Measurements from ENCODE around the gene GLUL. TPM values are rescaled to one million over a fixed set of nuclear protein-coding genes. Genes with fewer than 3 reads are reported as not detected.

GLUL gene
- total RNA-seq (10 to 100 TPM; 78.5 to 96.0 TPM), polyA plus RNA-seq (10 to 100 TPM; 84.0 to 95.0 TPM)

DNA sequence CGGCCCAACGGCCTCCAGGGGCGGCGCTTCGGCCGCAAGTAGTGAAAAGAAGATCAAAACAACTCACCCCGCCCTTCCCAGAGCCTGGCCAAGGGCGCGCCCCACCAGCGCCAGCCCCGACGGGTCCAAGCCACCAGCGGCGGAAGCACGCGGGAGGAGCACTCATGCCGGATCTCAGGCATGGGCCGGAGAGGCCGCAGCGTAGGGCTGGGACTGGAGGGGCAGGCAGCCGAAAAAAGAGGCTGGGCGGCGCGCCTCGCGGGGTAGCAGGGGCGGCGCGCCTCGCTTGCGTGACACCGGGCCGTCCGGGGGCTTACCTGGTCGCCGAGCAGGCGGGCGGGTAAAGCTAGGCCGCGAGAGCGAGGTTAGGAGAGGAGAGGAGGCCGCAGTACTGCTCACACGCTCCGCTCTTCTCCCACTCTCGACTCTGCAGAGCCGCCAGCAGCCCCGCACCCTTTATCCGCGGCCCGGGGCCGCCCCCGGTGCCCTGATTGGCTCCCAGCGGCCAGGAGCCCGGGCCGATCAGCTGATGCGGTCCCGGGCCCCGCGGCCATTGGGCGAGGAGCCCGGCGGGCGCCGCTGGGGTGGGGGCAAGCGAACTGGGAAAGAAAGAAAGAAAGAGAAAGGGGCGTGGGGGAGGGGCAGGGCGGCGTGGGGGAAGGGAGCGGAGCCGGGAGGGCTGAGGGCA lies at the start of gene GLUL:
GLUL (minus strand) TSS at position 429 of the 688 bp plus-strand sequence. CDS start 3,053 bp downstream, outside the sequence.
- H3K27ac ChIP-seq (ENCODE audit: low read depth, low read length): peak within 1 kb of the TSS; percentile 48
- H3K27ac Mint-ChIP-seq: peak within 1 kb of the TSS; percentile 74 to 93 (median 89)
- peaks cover 30% of the 10 kb centered on the region for H3K4me1 ChIP-seq (ENCODE audit: insufficient read depth, low read length)
- peak within 1 kb of the TSS; percentile 60 to 83 for H3K4me3 ChIP-seq (ENCODE audit: low read length in 2 of 2)
- H3K9me3 Mint-ChIP-seq: no peaks in the 10 kb centered on the region
- H3K36me3 ChIP-seq (ENCODE audit: insufficient read depth, low read length): peaks cover 18% of the 10 kb centered on the region
- H3K27me3 Mint-ChIP-seq: peaks cover 1 to 2% of the 10 kb centered on the region in 2 donors
- no peaks in the 10 kb centered on the region for H3K9me3 ChIP-seq (ENCODE audit: control insufficient read depth in 1 of 2, low read length in 2 of 2)
- H3K4me1 Mint-ChIP-seq: peaks cover 20 to 42% (median 30%) of the 10 kb centered on the region in 4 donors
- POLR2A ChIA-PET (ENCODE audit: partially characterized antibody): interaction anchor here (0.9 to 4.8 kb wide), 6 partner anchors 10 to 362 kb away, joined by 3 to 37 read pairs (median 4); no protein-coding TSS in a partner anchor
- no peaks in the 10 kb centered on the region for H3K27me3 ChIP-seq (ENCODE audit: insufficient read depth, low read length)
- H3K4me3 Mint-ChIP-seq: peak within 1 kb of the TSS; percentile 91 to 98 (median 94)
- DNase-seq: peak; percentile 59 to 71 (median 61)
- CTCF ChIA-PET (ENCODE audit: partially characterized antibody): interaction anchor here (1.1 to 11.2 kb wide), 3 partner anchors 250 to 309 kb away, joined by 3 to 357 read pairs (median 189); no protein-coding TSS in a partner anchor
- peaks cover 8 to 36% of the 10 kb centered on the region in 2 donors for H3K36me3 Mint-ChIP-seq
- intact Hi-C loops (cut with micrococcal nuclease): loop anchor here (1.0 to 10.0 kb wide), 6 partner anchors 133 to 1246 kb away; partner anchors contain the start of genes ARPC5, NPL and RGS16

DNA sequence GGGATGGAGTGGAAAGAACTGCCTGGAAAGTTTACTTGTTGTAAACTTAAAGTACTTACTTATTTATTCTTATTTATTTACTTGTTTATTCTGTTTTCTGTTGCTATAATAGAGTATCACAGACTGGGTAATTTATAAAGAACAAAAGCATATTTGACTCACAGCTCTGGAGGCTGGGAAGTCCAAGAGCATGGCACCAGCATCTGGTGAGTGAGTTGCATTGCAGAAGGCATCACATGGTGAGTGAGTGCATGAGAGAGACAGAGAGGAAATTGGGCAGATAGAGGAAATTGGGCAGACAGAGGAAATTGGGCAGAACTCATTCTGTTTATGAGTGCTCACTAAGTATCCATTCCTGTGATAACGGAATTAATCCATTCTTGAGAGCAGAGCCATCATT lies 46.7 kb upstream of the GLUL start:
- Histone ChIP-seq H3K27me3 (ENCODE audit: insufficient read depth, low read length) (no peaks in the 10 kb centered on the region), H3K36me3 (ENCODE audit: insufficient read depth, low read length) (no peaks in the 10 kb centered on the region), H3K9me3 (ENCODE audit: control insufficient read depth in 1 of 2, low read length in 2 of 2) (no peaks in the 10 kb centered on the region), H3K4me3 (ENCODE audit: low read length in 2 of 2) (no peak overlapping the region), H3K27ac (ENCODE audit: low read depth, low read length) (no peak overlapping the region), H3K4me1 (ENCODE audit: insufficient read depth, low read length) (no peaks in the 10 kb centered on the region)
- H3K9me3 Mint-ChIP-seq: peaks cover 0 to 13% (median 7%) of the 10 kb centered on the region in 8 donors
- ChIA-PET CTCF (ENCODE audit: partially characterized antibody) (no interaction called here), POLR2A (ENCODE audit: partially characterized antibody) (no interaction called here)
- peak overlapping the region in 1 of 7 donors; percentile 33 for H3K27ac Mint-ChIP-seq
- H3K4me3 Mint-ChIP-seq: no peak overlapping the region
- no peaks in the 10 kb centered on the region for H3K4me1 Mint-ChIP-seq
- H3K36me3 Mint-ChIP-seq: peaks cover 0 to 3% of the 10 kb centered on the region in 2 donors
- intact Hi-C loops (cut with micrococcal nuclease): no loop called here
- peaks cover 2 to 3% of the 10 kb centered on the region in 2 donors for H3K27me3 Mint-ChIP-seq
- DNase-seq: no peak

DNA sequence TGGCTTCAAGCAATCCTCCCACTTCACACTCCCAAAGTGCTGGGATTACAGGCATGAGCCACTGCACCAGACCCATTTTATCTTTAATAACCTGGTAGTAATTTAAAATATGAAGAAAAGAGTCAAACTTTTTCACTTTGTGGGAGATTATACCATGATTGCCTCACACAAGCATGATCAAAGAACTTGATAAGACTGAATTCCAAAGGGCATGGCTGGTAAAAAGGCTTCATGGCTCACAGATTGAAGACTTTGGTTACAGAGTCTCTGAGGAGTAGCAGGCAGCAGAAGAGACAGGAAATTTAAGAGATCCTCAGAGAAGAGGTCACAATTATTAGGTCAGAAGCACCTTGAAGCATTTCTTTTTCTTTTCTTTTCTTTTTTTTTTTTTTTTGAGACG lies 42.0 kb upstream of the GLUL start:
- Mint-ChIP-seq H3K9me3 (peaks cover 0 to 9% (median 5%) of the 10 kb centered on the region in 8 donors), H3K27me3 (peaks cover 1 to 2% of the 10 kb centered on the region in 2 donors), H3K36me3 (peaks cover 0 to 3% of the 10 kb centered on the region in 2 donors), H3K4me1 (peaks cover 11 to 22% (median 17%) of the 10 kb centered on the region in 4 donors), H3K4me3 (no peak overlapping the region), H3K27ac (no peak overlapping the region)
- no peak overlapping the region for H3K4me3 ChIP-seq (ENCODE audit: low read length in 2 of 2)
- H3K27me3 ChIP-seq (ENCODE audit: insufficient read depth, low read length): no peaks in the 10 kb centered on the region
- no peak for DNase-seq
- peaks cover 17% of the 10 kb centered on the region for H3K4me1 ChIP-seq (ENCODE audit: insufficient read depth, low read length)
- H3K36me3 ChIP-seq (ENCODE audit: insufficient read depth, low read length): no peaks in the 10 kb centered on the region
- H3K9me3 ChIP-seq (ENCODE audit: control insufficient read depth in 1 of 2, low read length in 2 of 2): no peaks in the 10 kb centered on the region
- ChIA-PET POLR2A (ENCODE audit: partially characterized antibody) (no interaction called here), CTCF (ENCODE audit: partially characterized antibody) (no interaction called here)
- no peak overlapping the region for H3K27ac ChIP-seq (ENCODE audit: low read depth, low read length)
- intact Hi-C loops (cut with micrococcal nuclease): no loop called here

DNA sequence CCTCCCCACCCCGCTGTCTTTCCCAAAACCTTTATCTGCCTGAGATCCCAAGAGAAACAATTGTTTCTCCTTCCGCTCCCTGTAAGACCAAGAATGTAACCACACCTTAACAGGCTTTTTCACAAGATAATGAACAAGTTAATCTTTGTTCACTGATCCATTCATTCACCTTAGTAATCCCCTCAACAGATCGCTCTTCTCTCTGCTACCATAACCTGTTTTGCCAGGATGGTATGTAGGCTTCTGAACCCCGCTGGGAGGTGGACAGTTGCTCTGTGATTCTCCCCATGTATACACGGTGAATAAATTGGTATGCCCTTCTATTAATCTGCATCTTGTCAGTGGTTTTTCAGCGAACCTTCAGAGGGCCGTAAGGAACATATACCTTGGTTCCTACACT lies 39.7 kb upstream of the GLUL start:
- no peaks in the 10 kb centered on the region for H3K9me3 ChIP-seq (ENCODE audit: control insufficient read depth in 1 of 2, low read length in 2 of 2)
- Mint-ChIP-seq H3K4me1 (peaks cover 11 to 22% (median 17%) of the 10 kb centered on the region in 4 donors), H3K27ac (peak overlapping the region in 3 of 7 donors; percentile 30 to 83 (median 57)), H3K4me3 (peak overlapping the region in 1 of 8 donors; percentile 1), H3K27me3 (no peaks in the 10 kb centered on the region), H3K9me3 (peaks cover 0 to under 1% (median 0%) of the 10 kb centered on the region in 8 donors), H3K36me3 (no peaks in the 10 kb centered on the region)
- ChIA-PET POLR2A (ENCODE audit: partially characterized antibody) (no interaction called here), CTCF (ENCODE audit: partially characterized antibody) (no interaction called here)
- H3K27ac ChIP-seq (ENCODE audit: low read depth, low read length): no peak overlapping the region
- intact Hi-C loops (cut with micrococcal nuclease): no loop called here
- H3K4me1 ChIP-seq (ENCODE audit: insufficient read depth, low read length): peaks cover 17% of the 10 kb centered on the region
- DNase-seq: no peak
- H3K36me3 ChIP-seq (ENCODE audit: insufficient read depth, low read length): no peaks in the 10 kb centered on the region
- no peak overlapping the region for H3K4me3 ChIP-seq (ENCODE audit: low read length in 2 of 2)
- no peaks in the 10 kb centered on the region for H3K27me3 ChIP-seq (ENCODE audit: insufficient read depth, low read length)

DNA sequence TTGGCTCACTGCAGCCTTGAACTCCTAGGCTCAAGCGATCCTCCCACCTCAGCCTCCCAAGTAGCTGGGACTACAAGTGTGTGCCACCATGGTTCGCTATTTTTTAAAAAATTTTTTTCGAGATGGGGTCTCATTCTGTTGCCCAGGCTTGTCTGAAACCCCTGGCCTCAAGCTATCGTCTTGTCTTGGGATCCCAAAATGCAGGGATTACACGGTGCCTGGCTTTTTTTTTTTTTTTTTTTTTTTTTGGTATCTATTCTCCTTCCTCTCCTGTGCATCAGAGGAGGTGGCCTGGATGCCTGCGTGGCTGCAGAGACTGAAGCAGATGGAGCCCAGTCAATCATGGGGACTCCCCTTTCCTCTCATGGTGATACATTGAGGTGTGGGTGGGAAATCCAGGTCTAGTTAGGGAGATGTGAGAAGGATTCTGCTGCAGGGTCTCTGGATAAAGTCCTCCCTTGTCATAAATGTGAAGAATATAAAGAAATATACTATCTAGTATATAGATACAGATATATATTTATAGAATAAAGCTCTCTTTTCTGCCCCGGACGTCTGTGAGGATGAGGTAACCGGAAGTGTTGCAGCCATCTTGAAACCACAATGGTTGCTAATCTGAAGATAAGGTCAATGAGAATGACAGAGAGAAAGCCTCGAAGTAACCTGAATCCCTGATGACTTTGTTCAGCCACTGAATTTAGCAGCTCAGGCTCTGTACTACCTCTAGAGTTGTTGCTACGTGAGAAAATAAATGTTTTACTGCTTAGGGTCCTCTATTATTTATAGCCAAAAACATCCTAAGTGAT lies 38.9 kb upstream of the GLUL start:
- peak overlapping the region in 5 of 7 donors; percentile 19 to 70 (median 55) for H3K27ac Mint-ChIP-seq
- peak; percentile 44 to 74 (median 53) for DNase-seq
- peak overlapping the region in 2 of 8 donors; percentile 16 to 42 for H3K4me3 Mint-ChIP-seq
- H3K9me3 Mint-ChIP-seq: peaks cover 0 to 1% (median 0%) of the 10 kb centered on the region in 8 donors
- peaks cover 11 to 22% (median 17%) of the 10 kb centered on the region in 4 donors for H3K4me1 Mint-ChIP-seq
- Histone ChIP-seq H3K4me3 (ENCODE audit: low read length in 2 of 2) (no peak overlapping the region), H3K4me1 (ENCODE audit: insufficient read depth, low read length) (peaks cover 17% of the 10 kb centered on the region), H3K27ac (ENCODE audit: low read depth, low read length) (no peak overlapping the region), H3K9me3 (ENCODE audit: control insufficient read depth in 1 of 2, low read length in 2 of 2) (no peaks in the 10 kb centered on the region), H3K36me3 (ENCODE audit: insufficient read depth, low read length) (no peaks in the 10 kb centered on the region), H3K27me3 (ENCODE audit: insufficient read depth, low read length) (no peaks in the 10 kb centered on the region)
- intact Hi-C loops (cut with micrococcal nuclease): no loop called here
- H3K27me3 Mint-ChIP-seq: no peaks in the 10 kb centered on the region
- ChIA-PET CTCF (ENCODE audit: partially characterized antibody) (interaction anchor here (0.6 kb wide), 1 partner anchor 7 kb away, joined by 3 read pairs; no protein-coding TSS in a partner anchor), POLR2A (ENCODE audit: partially characterized antibody) (no interaction called here)
- H3K36me3 Mint-ChIP-seq: no peaks in the 10 kb centered on the region

DNA sequence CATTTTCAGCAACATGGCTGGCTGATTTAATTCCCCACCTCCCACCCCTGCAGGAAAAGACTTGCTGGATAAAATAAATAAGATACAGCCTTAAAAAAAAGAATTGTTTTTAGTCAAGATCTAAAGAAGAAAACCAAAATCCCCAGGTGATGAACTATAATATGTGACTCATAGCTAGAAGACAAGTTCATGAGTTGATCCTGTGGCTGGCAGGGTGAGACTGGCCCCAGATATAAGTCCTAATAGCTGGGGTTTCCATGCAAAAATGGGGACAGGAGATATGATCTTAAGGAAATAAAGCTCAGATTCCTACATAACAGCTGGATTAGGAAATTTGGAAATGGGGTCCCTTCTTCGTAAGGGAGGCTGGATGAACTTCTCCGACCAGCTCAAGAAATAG lies 36.5 kb upstream of the GLUL start:
- Histone ChIP-seq H3K4me3 (ENCODE audit: low read length in 2 of 2) (no peak overlapping the region), H3K9me3 (ENCODE audit: control insufficient read depth in 1 of 2, low read length in 2 of 2) (no peaks in the 10 kb centered on the region), H3K36me3 (ENCODE audit: insufficient read depth, low read length) (no peaks in the 10 kb centered on the region), H3K27me3 (ENCODE audit: insufficient read depth, low read length) (no peaks in the 10 kb centered on the region), H3K27ac (ENCODE audit: low read depth, low read length) (no peak overlapping the region), H3K4me1 (ENCODE audit: insufficient read depth, low read length) (peaks cover 17% of the 10 kb centered on the region)
- ChIA-PET POLR2A (ENCODE audit: partially characterized antibody) (no interaction called here), CTCF (ENCODE audit: partially characterized antibody) (interaction anchor here (0.7 kb wide), 1 partner anchor 17 kb away, joined by 4 read pairs; no protein-coding TSS in a partner anchor)
- Mint-ChIP-seq H3K4me3 (no peak overlapping the region), H3K36me3 (no peaks in the 10 kb centered on the region), H3K4me1 (peaks cover 11 to 22% (median 17%) of the 10 kb centered on the region in 4 donors), H3K9me3 (peaks cover 0 to 1% (median 0%) of the 10 kb centered on the region in 8 donors), H3K27me3 (no peaks in the 10 kb centered on the region), H3K27ac (no peak overlapping the region)
- intact Hi-C loops (cut with micrococcal nuclease): no loop called here
- no peak for DNase-seq
